CD4-positive, alpha-beta T cell treated with Interleukin-21 for 1 hour (primary cell): ENCODE measurements around the gene JAZF1.
"Not testable (repeated sequence)": the region's sequence is repeated elsewhere in the genome, so short reads cannot be mapped to it uniquely, and the experiment has no call there.

Source experiments
- DNase-seq: peaks from one replicate; pipeline ENCODE4 v3.0.0-alpha.2; 2020

The JAZF1 gene

DNA sequence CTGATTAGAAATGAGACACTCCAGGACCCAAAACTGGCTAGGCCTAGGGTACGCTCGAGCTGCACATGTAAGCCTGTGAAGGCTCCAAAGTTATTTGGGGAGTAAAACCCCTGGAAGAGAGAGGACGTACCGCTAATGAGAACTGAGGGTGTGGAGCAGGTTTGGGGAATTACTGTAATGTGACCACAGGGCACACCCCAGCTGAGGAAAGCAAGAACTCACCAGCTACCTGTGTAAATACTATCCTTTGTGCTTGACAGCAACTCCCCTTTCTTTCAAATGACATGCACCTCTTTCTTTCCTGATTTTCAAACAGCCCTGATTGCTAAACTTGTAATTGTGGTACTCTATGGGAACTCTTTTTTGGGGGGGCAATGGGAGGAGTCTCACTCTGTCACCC, 147.2 kb downstream of the JAZF1 start:
- DNase-seq = no peak

DNA sequence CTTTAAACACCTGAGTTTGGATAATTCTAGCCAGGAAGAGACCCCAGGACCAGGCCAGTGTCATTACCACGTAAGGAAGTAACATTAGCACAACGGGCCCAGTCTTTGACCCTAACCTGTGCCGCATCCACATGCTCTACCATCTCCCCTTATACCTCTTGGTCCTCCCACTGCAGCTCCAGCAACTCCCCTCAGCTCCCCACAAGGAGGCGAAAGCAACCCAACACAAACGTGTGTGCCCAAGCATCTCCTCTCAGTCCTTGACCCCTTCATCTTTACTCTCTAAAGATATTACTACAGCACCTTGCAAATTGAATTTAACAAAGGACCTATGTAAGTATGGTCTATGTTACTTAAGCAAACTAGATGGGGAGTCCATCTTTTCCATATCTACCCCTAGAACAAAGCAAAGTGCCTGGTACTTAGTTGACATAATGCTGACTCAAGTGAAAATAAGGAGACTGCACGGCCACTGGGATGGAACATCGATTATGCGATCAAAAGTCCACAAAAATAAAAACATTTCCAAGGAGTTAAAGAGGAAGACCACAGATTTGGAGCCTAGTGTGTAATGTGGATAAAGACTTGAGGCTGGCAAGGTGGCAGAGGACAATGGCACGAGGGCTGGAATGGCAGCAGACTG, 147.7 kb downstream of the JAZF1 start:
- DNase-seq = no peak

DNA sequence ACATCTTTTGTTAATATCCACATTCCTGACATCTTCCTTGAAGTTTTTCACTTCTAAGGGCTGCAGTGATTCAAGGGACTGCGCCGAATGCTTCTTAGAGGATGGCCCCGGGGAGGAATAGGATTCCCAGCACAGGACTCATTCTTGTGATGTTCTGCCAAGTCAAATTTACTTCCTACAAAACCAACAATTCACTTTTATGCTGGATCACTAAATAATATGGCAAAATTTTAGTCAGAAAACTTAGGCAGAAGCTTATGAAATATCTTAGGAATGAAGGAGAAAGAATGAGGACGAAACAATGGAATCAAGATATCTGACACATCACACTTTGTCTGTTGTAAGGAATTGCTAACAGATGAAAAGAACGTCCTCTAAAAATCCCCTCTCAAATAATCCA, 151.5 kb downstream of the JAZF1 start:
- DNase-seq = no peak

DNA sequence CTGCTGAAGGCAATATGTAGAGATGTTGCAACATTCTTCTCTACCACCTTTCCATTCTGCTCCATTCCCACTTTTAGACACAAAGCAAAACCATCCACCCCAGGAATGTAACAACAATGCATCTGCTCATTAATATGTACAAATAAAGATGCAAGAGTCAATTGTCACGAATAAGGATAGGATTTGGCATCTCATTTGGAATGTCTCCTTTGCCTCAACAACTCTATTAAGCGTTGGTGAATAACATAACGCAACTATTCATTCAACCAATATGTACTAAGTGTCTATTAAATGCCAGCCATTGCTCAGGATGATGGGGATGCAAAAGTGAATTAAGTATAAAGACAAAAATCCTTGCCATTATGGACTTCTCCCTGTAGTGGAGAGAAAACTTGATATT, 152.1 kb downstream of the JAZF1 start:
- no peak for DNase-seq

DNA sequence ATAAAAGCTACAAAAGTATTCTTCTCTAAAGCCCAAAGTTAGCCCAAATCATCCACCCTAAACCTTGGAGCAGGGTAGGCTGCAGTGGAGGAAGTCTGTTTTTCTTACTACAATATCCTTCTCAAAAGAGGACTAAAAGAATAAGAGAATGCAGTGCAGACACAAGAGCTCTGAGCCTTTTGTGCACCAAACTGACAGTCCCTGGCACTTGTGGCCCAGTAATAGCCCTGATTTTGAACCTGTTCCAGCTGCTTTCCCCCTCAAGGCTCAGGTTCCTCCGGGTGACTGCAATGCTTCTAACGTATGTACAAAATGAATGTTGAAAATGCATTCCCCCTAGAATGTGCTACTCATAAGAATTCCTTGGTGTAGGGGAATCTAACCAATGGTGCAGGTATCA, 154.4 kb downstream of the JAZF1 start:
- no peak for DNase-seq

DNA sequence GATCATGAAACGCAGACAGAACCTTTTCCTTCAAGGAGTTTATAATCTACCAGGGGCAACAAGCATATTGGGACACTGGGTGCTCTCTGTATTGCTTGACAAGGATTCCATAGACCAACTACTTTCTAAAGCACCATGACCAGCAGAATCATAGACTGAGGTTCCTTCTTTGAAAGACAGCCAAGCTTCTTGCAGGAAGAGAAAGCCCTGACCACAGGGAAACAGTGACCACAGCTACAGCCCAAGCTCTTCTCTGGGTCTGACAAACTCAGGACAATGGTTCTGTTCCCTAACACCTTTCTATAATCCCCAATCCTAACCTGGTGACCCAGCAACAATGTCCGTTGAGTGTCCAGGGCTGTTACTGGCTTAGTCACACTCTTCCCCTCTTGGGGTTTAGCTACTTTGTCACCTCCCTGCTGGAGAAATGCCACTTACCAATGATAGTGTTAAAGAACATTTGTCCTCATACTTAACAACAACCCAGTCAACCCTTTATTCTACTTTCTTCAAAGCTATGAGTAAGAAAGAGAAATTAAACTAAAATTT, 155.7 kb downstream of the JAZF1 start:
- no peak for DNase-seq

DNA sequence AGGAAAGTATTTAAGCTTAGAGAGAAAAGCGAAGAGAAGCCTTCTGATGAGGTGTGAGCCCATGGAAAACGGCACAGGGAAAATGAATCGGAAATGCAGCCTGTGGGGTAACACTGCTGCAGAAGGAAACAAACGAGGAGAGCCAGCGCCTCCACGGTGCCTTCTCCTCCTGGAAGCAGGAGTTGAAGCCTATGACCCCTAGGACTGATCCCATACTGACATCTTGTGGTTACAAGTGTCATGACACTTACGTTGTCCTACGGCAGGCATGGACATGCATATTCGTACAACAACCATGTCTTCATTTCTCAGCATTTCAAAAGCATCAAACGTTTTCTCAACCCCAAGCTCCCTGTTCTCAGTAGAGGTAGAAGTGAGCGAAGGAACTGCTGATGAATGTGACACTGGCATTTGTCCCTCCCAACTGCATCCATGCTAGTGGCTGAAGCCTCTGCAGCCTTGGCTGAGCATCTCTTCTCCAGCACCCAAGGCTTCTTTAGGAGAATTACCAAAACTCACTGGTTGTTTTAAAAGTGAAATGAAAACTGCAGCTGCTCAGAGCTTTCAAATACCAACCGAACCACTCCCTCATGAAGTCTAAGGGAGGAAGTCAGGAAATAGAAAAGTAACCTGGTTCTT, 160.2 kb downstream of the JAZF1 start:
- peak; percentile 64 for DNase-seq

DNA sequence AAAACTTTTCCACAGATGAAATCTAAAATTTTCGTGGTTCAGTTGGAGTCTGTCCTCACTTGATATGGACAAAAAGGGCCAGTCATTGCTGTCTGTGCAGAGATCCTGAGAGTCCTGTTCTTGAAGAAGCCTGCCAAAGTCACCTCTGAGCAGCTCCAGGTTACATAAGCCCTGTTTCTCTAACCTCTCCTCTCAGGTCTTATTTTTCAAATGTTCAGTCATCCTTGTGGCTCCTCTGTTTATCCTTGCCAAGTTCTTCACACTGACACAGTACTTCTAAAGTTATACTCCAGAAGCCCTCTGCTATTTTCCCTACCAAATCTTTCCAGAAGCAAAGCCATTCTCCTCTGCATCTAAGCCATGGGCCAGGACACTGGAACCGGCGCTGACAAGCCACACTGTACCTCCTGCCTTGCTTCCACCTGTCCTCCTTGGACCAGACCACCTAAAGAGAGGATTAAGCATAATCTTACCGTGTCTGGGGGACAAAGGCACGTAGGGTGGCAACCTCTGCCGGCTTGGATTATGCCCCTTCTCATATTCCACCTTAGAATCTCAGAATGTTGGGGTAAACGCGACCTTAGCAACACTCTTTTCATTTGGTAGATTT, 161.6 kb downstream of the JAZF1 start:
- no peak for DNase-seq

DNA sequence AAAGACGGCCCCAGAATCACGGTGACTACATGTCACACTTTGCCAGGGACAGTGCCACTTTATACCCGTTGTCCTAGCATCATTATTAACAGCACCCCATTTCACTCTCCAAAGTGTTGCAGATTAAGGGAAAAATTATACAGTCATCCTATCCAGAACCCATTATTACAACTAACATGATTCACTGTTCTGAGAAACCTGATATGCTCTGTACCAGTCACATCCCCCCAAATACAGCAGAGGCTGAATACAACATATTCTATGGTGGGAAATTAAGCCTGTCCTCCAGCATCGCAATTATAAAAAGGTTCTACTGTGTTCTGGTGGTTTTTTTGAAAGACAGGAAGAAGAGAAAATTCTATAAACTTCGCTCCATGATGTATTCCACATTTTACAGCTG, 162.1 kb downstream of the JAZF1 start:
- DNase-seq = no peak

DNA sequence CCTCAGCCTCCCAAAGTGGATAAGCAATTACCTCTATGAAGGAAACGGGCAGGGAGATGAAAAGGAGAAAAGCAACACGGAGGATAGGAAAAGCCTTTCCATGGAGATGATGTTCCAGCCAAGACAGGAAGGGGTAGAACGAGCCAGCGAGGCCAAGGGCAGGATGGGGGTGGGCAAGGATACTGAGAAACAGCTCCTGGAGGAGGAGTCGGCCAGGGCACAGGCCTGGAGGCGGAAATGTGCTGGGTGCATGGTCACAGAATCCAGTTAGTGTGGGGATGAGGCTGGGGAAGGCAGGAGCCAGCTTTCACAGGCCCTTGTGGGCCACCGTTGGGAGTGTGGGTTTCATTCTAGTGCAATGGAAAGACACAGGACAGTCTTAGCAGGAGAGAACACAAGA, 162.6 kb downstream of the JAZF1 start:
- DNase-seq = no peak

DNA sequence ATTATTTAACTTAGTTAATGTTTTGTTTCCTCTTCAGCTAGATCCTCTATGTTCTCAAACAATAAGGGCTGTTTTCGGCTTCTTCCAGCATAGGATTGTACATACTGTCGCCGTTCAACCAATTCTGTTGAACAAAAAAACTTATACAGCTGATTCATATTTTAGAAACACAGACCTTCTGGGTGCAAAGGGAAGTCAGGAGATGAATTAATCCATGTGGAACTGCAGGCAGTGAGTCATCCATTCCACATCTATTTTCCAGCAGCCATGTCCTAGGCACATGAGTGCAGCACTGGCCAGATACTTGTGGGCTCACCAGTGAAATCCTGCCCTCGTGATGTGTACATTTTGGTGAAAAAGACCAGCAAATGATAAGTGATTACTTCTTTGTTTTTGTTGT, 163.2 kb downstream of the JAZF1 start:
- no peak for DNase-seq

DNA sequence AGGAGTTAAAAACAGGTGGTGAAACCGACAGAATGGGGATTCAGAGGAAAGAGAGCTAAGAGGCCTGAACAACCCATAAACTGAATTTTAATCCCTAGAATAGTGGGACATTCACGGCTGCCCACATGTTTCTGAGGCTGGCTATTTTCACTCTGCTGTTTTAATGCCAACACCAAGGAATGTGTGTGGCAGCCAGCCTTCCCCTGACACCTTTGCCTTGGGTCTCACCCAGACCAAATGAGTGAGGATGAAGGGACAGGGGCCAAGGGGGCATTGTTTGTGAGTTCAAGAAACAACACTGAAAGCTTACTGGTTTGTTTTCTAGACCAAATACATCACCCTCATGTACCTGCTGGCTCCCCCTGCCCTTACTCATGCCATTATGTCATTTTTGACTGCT, 164.3 kb downstream of the JAZF1 start:
- no peak for DNase-seq

DNA sequence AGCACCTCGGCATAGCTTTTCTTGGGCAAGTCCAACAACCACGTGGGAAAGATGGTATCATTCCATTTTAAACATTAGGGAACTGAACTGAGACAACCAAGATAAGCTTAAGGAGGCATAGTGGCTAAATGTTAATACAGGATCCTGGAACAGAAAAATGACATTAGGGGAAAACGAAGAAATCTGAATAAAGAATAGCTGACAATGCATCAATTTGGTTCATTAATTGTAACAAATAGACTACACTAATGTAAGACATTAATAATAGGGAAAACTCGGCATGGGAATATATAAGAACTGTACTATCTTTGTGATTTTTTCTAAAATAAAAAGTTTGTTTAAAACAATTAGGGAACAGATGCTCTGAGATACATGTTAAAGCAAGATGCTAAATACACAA, 165.4 kb downstream of the JAZF1 start:
- no peak for DNase-seq

DNA sequence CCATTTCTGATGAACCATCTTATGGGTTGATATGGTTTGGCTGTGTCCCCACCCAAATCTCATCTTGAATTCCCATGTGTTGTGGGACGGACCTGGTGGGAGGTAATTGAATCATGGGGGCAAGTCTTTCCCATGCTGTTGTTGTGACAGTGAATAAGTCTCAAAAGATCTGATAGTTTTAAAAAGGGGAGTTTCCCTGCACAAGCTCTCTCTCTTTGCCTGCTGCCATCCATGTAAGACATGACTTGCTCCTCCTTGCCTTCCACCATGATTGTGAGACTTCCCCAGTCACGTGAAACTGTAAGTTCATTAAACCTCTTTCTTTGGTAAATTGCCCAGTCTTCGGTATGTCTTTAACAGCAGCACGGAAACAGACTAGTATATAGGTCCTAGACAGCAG, 166.3 kb downstream of the JAZF1 start:
- DNase-seq = not testable (repeated sequence)

DNA sequence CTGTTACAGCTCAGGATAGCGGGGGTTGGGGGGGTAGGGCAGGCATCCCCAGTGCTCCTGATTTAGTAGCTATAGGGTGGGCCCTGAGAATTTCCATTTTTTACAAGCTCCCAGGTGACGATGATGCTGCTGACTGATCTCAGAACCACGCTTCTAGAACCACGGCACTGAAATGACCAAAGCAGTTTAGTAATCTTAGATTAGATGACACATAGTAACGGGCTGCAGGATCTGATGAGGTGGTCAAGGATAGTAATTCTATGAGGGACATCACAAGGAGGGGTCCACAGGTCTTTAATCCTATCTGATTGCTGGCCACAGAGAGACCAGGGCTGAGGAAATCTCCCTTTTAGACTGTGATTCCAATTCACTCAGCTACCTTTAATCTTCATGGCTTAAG, 167.2 kb downstream of the JAZF1 start:
- DNase-seq = no peak

DNA sequence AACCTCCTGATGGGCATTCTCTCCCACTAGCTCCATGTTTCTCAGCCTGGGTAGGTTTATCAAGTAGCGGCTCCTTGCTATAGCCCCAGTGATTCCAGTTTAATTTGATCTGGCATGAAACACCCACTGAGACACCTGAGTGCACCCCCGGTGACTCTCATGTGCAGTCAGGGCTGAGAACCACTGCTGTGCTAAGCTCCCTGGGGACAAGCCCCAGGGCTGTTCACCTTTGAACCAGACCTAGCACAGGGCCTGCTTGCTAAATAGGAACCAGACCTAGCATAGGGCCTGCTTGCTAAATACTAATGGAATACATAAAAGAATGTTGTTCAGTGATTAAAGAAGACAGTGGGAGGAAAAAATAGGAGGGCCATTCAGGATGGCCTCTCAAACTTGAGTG, 167.6 kb downstream of the JAZF1 start:
- DNase-seq = no peak

DNA sequence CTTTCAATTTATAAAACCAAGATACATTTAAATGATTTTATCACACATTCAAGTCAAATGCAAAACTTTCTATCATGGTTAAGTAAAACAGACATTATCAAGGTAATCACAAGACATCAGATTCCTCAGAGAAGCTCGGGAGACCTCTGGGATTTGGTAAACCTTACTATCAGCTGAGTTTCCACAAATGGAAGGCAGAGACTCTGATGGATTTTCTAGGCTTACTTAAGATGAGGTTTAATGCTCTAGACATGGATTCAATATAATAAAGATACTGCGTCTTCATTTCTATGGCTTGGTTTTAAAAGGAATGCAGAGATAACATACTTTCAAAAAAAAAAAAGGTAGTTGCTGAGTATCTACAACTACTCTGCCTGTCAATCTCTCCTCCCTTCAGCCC, 171.7 kb downstream of the JAZF1 start:
- DNase-seq = no peak

DNA sequence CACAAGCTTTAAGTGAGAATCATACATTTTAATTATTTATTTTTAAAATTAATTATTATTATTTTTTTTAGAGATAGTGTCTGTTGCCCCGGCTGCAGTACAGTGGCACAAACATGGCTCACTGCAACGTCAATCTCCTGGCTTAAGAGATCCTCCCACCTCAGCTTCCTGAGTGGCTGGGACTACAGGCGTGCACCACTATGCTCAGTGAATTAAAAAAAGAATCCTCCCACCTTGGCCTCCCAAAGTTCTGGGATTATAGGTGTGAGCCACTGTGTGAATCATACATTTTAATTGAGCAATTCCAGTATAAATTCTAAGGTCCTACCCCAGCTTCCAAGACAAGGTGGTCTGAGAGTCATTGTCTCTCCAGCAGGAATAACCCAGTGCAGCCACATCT, 172.4 kb downstream of the JAZF1 start:
- DNase-seq = no peak

DNA sequence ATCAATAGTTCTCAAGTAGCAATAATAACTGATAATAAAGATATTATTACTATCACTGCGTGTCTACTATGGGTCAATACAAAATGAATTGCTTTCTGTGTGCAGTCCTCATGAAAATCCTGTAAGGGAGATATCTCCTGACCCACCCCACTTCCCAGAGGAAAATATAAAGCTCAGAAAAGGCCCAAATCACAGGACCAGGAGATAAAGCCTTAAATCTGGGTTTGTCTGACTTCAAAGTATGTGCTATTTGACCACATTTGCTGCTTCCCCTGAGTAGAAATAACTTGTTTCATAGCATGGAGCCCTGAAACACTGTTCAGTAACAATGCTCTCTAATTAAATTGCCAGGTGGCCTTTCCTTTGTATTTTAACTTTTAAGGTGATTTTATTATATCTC, 174.1 kb downstream of the JAZF1 start:
- no peak for DNase-seq

DNA sequence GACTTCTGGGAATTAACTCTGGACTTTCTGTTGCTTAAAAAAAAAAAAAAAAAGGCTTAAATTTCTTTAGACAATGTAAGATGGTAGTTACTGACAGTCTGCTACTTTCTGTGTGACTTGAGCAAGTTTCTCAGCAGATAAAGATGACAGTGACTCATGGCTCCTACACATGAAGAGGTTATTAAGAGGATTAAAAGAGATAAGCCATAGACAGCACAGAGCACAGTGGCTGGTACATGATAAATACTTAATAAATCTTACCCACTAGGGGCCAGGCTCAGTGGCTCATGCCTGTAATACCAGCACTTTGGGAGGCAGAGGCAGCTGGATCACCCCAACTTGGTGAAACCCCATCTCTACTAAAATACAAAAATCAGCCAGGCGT, 174.8 kb downstream of the JAZF1 start:
- DNase-seq = no peak

DNA sequence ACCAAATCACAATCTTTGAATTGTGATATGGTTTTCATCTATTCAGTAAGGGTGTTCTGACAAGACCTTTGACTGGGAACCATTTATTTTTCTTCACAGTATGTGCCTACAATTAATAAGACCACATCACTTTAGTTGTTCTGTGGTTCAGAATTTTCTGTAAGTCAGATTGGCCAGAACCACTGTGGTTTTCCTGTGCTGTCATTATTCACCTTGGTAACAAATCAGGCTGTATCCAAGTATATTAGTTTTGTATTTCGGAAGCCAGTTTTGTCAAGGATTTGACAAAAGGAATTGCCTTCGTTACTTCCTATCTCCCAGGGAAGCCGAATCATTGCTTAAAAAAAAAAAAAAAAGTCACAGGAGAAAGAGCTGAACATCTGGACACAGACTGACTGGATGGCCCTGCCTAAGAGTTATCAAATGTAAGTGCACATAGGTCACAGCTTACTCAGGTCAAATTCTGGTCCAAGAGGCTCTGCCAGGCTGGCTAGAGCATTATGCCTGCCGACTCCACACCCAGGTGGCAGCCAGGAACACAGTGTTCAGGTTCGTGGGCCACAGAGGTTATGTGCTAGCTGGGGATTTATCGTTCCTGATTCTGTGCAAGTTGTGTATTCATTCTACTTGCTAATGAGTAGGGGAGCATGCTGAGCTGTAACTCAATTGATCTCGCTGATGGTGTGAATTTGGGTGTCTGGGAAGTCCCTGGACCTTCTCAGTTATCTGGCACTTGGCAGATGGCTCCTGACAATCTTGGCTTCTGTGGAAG, 175.3 kb downstream of the JAZF1 start:
- no peak for DNase-seq

DNA sequence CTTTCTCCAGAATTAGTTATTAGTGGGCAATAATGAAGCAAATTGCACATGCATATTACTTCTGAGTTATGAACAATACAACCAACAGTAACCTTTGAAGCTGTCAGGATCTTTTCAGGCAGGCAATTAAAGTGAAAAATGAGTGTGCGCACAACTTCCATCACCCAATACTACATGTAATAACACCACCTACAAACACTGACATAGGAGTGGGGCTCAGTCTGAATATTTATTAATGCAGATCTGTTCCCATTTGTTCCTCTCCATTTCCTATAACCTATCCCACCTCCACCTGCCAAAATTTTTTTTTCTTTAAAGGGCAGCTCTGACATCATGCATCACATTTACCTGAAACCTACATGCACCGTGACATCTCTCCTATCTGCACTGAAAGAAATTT, 177.2 kb downstream of the JAZF1 start:
- no peak for DNase-seq

DNA sequence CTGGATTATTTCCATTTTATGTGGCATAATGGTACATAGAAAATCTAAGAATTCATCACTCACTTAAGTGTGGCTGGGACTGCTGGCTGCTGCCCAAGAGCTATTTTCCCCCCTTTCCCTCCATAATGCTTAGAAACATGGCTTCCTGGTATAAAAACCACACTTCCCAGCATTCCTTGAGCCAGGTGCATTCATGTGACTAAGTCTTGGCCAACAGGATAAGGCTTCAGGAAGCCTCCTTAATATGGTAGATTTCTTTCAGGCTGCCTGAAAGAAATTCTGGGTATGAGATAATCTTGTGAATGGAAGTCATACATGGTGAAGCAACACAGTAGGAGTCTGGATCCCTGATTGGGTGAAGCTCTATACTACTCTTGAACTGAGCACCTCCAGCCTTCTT, 178.0 kb downstream of the JAZF1 start:
- DNase-seq = no peak

DNA sequence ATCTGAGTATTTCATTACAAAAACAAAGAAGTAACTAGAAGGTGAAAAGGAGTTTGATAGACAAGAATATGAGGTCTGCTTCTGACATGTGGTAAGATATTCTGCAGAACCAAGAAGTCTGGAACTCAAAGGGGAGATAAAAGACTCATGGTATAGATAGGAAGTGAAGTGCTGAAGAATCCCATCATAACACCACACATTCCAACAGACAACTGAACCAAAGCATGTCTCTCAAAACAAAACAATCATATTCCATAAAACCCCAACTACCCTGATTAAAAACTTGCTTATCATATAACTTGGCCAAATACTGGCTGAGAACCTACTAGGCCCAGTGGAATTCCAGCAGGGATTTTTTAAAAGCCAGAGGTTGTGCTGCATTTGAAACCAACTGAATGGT, 178.7 kb downstream of the JAZF1 start:
- no peak for DNase-seq
